ENCODE results near the gene PLEKHD1. TPM values are rescaled to one million over a fixed set of nuclear protein-coding genes. Genes with fewer than 3 reads are reported as not detected.
"Not testable (repeated sequence)": the region's sequence is repeated elsewhere in the genome, so short reads cannot be mapped to it uniquely, and the experiment has no call there.

PLEKHD1 gene
- total RNA-seq, 1 donor from 2014 or later: not detected

- no peak overlapping the region for H3K4me3 Mint-ChIP-seq
- H3K9me3 Mint-ChIP-seq: no peaks in the 10 kb centered on the region
- intact Hi-C loops (cut with micrococcal nuclease): no loop called here
- H3K27ac Mint-ChIP-seq: no peak overlapping the region
- H3K36me3 Mint-ChIP-seq (ENCODE audit: low read depth): no peaks in the 10 kb centered on the region
- DNase-seq (ENCODE audit: low spot score): no peak
- H3K27me3 Mint-ChIP-seq (ENCODE audit: insufficient read depth): peaks cover 3% of the 10 kb centered on the region
- peaks cover 6% of the 10 kb centered on the region for H3K4me1 Mint-ChIP-seq (ENCODE audit: low read depth)
Observed at GRCh38 chr14:69471916-69472315, 12.6 kb upstream of the PLEKHD1 start.

- DNase-seq (ENCODE audit: low spot score): no peak
- H3K4me3 Mint-ChIP-seq: no peak overlapping the region
- intact Hi-C loops (cut with micrococcal nuclease): no loop called here
Observed at GRCh38 chr14:69473260-69473659, 11.3 kb upstream of the PLEKHD1 start.

GRCh38 chr14:69473946-69474345 lies 10.6 kb upstream of the PLEKHD1 start:
- DNase-seq (ENCODE audit: low spot score): no peak
- H3K4me3 Mint-ChIP-seq: no peak overlapping the region
- peaks cover 7% of the 10 kb centered on the region for H3K27me3 Mint-ChIP-seq (ENCODE audit: insufficient read depth)
- H3K36me3 Mint-ChIP-seq (ENCODE audit: low read depth): no peaks in the 10 kb centered on the region
- H3K4me1 Mint-ChIP-seq (ENCODE audit: low read depth): peaks cover 6% of the 10 kb centered on the region
- intact Hi-C loops (cut with micrococcal nuclease): no loop called here
- no peak overlapping the region for H3K27ac Mint-ChIP-seq
- no peaks in the 10 kb centered on the region for H3K9me3 Mint-ChIP-seq

More at GRCh38 chr14:69473260-69473659, 11.3 kb upstream of the PLEKHD1 start:
- Mint-ChIP-seq H3K9me3 (no peaks in the 10 kb centered on the region), H3K27ac (no peak overlapping the region), H3K36me3 (ENCODE audit: low read depth) (no peaks in the 10 kb centered on the region), H3K4me1 (ENCODE audit: low read depth) (peaks cover 6% of the 10 kb centered on the region), H3K27me3 (ENCODE audit: insufficient read depth) (peaks cover 3% of the 10 kb centered on the region)

GRCh38 chr14:69475194-69475818 lies 9.2 kb upstream of the PLEKHD1 start:
- H3K9me3 Mint-ChIP-seq: no peaks in the 10 kb centered on the region
- no peak overlapping the region for H3K27ac Mint-ChIP-seq
- H3K4me1 Mint-ChIP-seq (ENCODE audit: low read depth): peaks cover 6% of the 10 kb centered on the region
- H3K36me3 Mint-ChIP-seq (ENCODE audit: low read depth): no peaks in the 10 kb centered on the region
- peaks cover 10% of the 10 kb centered on the region for H3K27me3 Mint-ChIP-seq (ENCODE audit: insufficient read depth)
- intact Hi-C loops (cut with micrococcal nuclease): no loop called here
- H3K4me3 Mint-ChIP-seq: no peak overlapping the region
- DNase-seq (ENCODE audit: low spot score): no peak

- H3K9me3 Mint-ChIP-seq; intact Hi-C loops (cut with micrococcal nuclease); H3K27ac Mint-ChIP-seq; H3K4me3 Mint-ChIP-seq; H3K4me1 Mint-ChIP-seq (ENCODE audit: low read depth); DNase-seq (ENCODE audit: low spot score); H3K36me3 Mint-ChIP-seq (ENCODE audit: low read depth): not testable (repeated sequence)
- H3K27me3 Mint-ChIP-seq (ENCODE audit: insufficient read depth): peaks cover 12% of the 10 kb centered on the region
Observed at GRCh38 chr14:69476824-69477450, 7.6 kb upstream of the PLEKHD1 start.

GRCh38 chr14:69478055-69478454 lies 6.5 kb upstream of the PLEKHD1 start:
- intact Hi-C loops (cut with micrococcal nuclease); DNase-seq (ENCODE audit: low spot score); H3K4me3 Mint-ChIP-seq; H3K4me1 Mint-ChIP-seq (ENCODE audit: low read depth); H3K27ac Mint-ChIP-seq; H3K9me3 Mint-ChIP-seq; H3K36me3 Mint-ChIP-seq (ENCODE audit: low read depth): not testable (repeated sequence)
- peaks cover 23% of the 10 kb centered on the region for H3K27me3 Mint-ChIP-seq (ENCODE audit: insufficient read depth)

GRCh38 chr14:69479696-69480095 lies 4.8 kb upstream of the PLEKHD1 start:
- DNase-seq (ENCODE audit: low spot score): no peak
- no peak overlapping the region for H3K4me3 Mint-ChIP-seq
- no peaks in the 10 kb centered on the region for H3K36me3 Mint-ChIP-seq (ENCODE audit: low read depth)
- no peaks in the 10 kb centered on the region for H3K4me1 Mint-ChIP-seq (ENCODE audit: low read depth)
- no peaks in the 10 kb centered on the region for H3K9me3 Mint-ChIP-seq
- intact Hi-C loops (cut with micrococcal nuclease): no loop called here
- H3K27ac Mint-ChIP-seq: no peak overlapping the region
- H3K27me3 Mint-ChIP-seq (ENCODE audit: insufficient read depth): peaks cover 33% of the 10 kb centered on the region

GRCh38 chr14:69480136-69480535 lies 4.4 kb upstream of the PLEKHD1 start:
- intact Hi-C loops (cut with micrococcal nuclease): no loop called here
- no peaks in the 10 kb centered on the region for H3K36me3 Mint-ChIP-seq (ENCODE audit: low read depth)

GRCh38 chr14:69481815-69482568 lies 2.5 kb upstream of the PLEKHD1 start:
- Mint-ChIP-seq H3K4me1 (ENCODE audit: low read depth) (no peaks in the 10 kb centered on the region), H3K9me3 (no peaks in the 10 kb centered on the region), H3K27ac (no peak overlapping the region), H3K27me3 (ENCODE audit: insufficient read depth) (peaks cover 39% of the 10 kb centered on the region), H3K36me3 (ENCODE audit: low read depth) (no peaks in the 10 kb centered on the region), H3K4me3 (no peak overlapping the region)
- no peak for DNase-seq (ENCODE audit: low spot score)
- intact Hi-C loops (cut with micrococcal nuclease): no loop called here

More at GRCh38 chr14:69480136-69480535, 4.4 kb upstream of the PLEKHD1 start:
- Mint-ChIP-seq H3K27me3 (ENCODE audit: insufficient read depth) (peaks cover 34% of the 10 kb centered on the region), H3K4me3 (no peak overlapping the region), H3K9me3 (no peaks in the 10 kb centered on the region), H3K27ac (no peak overlapping the region), H3K4me1 (ENCODE audit: low read depth) (no peaks in the 10 kb centered on the region)
- no peak for DNase-seq (ENCODE audit: low spot score)

- DNase-seq (ENCODE audit: low spot score): no peak
- Mint-ChIP-seq H3K4me1 (ENCODE audit: low read depth) (no peaks in the 10 kb centered on the region), H3K27ac (no peak overlapping the region), H3K36me3 (ENCODE audit: low read depth) (no peaks in the 10 kb centered on the region), H3K9me3 (no peaks in the 10 kb centered on the region), H3K27me3 (ENCODE audit: insufficient read depth) (peaks cover 38% of the 10 kb centered on the region), H3K4me3 (no peak overlapping the region)
- intact Hi-C loops (cut with micrococcal nuclease): no loop called here
Observed at GRCh38 chr14:69483765-69484443, 624 bp upstream of the PLEKHD1 start.

GRCh38 chr14:69485315-69485660 lies 760 bp downstream of the PLEKHD1 start:
- Mint-ChIP-seq H3K27ac (no peak overlapping the region), H3K36me3 (ENCODE audit: low read depth) (no peaks in the 10 kb centered on the region), H3K27me3 (ENCODE audit: insufficient read depth) (peaks cover 35% of the 10 kb centered on the region), H3K4me1 (ENCODE audit: low read depth) (no peaks in the 10 kb centered on the region), H3K4me3 (no peak overlapping the region), H3K9me3 (no peaks in the 10 kb centered on the region)
- intact Hi-C loops (cut with micrococcal nuclease): no loop called here
- DNase-seq (ENCODE audit: low spot score): no peak

GRCh38 chr14:69485701-69486100 lies 1.2 kb downstream of the PLEKHD1 start:
- intact Hi-C loops (cut with micrococcal nuclease): no loop called here
- H3K4me3 Mint-ChIP-seq: no peak overlapping the region
- H3K36me3 Mint-ChIP-seq (ENCODE audit: low read depth): no peaks in the 10 kb centered on the region
- no peaks in the 10 kb centered on the region for H3K4me1 Mint-ChIP-seq (ENCODE audit: low read depth)
- H3K27me3 Mint-ChIP-seq (ENCODE audit: insufficient read depth): peaks cover 35% of the 10 kb centered on the region
- no peaks in the 10 kb centered on the region for H3K9me3 Mint-ChIP-seq
- H3K27ac Mint-ChIP-seq: no peak overlapping the region
- DNase-seq (ENCODE audit: low spot score): no peak

- H3K36me3 Mint-ChIP-seq (ENCODE audit: low read depth): no peaks in the 10 kb centered on the region
- no peaks in the 10 kb centered on the region for H3K9me3 Mint-ChIP-seq
- intact Hi-C loops (cut with micrococcal nuclease): no loop called here
- H3K4me1 Mint-ChIP-seq (ENCODE audit: low read depth): no peaks in the 10 kb centered on the region
- H3K27ac Mint-ChIP-seq: no peak overlapping the region
- no peak for DNase-seq (ENCODE audit: low spot score)
- no peak overlapping the region for H3K4me3 Mint-ChIP-seq
- peaks cover 32% of the 10 kb centered on the region for H3K27me3 Mint-ChIP-seq (ENCODE audit: insufficient read depth)
Observed at GRCh38 chr14:69487226-69487625, 2.7 kb downstream of the PLEKHD1 start.
